GM12875 (cell line): ENCODE data around the gene PCDHB10.
"Not testable (repeated sequence)": the region's sequence is repeated elsewhere in the genome, so short reads cannot be mapped to it uniquely, and the experiment has no call there.

Experiments
- H3K4me3 ChIP-seq: one replicate; pipeline ENCODE4 v1.5.1; 2011; ENCODE audit warnings: low read depth, low read length, control low read depth
- TF ChIP-seq, protein P1 (sequence below): IDR thresholded peaks from 2 replicates; pipeline ENCODE4 v1.5.1; 2011; ENCODE audit warnings: low read depth, mild to moderate bottlenecking, control low read depth, inconsistent platforms, low read length, moderate library complexity, borderline replicate concordance; ENCODE audit not compliant: insufficient read depth

Gene PCDHB10

DNA sequence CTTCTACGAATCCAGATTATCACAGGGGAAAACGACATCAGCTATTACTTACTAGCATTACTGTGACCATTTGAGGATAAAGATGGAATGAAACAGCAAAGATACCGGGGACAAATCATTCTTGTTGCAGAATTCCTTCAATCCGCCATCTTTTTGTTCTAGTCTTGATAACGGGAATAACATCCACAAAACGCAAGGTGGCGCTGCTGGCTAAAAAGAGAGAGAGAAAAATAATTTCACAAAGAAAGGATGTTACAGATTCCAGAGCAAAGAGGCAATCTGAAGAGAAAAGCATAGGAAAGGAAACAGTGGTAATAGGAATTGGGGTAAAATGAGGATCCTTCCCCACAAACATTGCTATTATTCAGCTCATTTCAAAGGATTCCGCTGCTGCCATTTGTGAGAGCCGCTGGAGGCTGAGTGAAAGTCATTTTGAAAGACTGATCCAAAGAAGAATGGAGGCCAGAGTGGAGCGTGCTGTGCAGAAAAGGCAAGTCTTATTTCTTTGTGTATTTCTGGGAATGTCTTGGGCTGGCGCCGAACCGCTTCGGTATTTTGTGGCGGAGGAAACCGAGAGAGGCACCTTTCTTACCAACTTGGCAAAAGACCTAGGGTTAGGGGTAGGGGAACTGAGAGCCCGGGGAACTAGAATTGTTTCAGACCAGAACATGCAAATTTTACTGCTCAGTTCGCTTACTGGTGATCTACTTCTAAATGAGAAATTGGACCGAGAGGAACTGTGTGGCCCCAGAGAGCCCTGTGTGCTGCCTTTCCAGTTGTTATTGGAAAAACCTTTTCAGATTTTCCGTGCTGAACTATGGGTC, 19.6 kb upstream of the PCDHB10 start, which contains the start of gene PCDHB7:
TSS of gene PCDHB7 (plus strand) at position 264 of the 824 bp plus-strand sequence. CDS start at position 456, 192 bp downstream.
- TF ChIP-seq, protein P1, sequence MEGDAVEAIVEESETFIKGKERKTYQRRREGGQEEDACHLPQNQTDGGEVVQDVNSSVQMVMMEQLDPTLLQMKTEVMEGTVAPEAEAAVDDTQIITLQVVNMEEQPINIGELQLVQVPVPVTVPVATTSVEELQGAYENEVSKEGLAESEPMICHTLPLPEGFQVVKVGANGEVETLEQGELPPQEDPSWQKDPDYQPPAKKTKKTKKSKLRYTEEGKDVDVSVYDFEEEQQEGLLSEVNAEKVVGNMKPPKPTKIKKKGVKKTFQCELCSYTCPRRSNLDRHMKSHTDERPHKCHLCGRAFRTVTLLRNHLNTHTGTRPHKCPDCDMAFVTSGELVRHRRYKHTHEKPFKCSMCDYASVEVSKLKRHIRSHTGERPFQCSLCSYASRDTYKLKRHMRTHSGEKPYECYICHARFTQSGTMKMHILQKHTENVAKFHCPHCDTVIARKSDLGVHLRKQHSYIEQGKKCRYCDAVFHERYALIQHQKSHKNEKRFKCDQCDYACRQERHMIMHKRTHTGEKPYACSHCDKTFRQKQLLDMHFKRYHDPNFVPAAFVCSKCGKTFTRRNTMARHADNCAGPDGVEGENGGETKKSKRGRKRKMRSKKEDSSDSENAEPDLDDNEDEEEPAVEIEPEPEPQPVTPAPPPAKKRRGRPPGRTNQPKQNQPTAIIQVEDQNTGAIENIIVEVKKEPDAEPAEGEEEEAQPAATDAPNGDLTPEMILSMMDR = peak; percentile 10; the same call in 1 of the 2 replicates
- H3K4me3 ChIP-seq = no peak within 1 kb of the TSS

DNA sequence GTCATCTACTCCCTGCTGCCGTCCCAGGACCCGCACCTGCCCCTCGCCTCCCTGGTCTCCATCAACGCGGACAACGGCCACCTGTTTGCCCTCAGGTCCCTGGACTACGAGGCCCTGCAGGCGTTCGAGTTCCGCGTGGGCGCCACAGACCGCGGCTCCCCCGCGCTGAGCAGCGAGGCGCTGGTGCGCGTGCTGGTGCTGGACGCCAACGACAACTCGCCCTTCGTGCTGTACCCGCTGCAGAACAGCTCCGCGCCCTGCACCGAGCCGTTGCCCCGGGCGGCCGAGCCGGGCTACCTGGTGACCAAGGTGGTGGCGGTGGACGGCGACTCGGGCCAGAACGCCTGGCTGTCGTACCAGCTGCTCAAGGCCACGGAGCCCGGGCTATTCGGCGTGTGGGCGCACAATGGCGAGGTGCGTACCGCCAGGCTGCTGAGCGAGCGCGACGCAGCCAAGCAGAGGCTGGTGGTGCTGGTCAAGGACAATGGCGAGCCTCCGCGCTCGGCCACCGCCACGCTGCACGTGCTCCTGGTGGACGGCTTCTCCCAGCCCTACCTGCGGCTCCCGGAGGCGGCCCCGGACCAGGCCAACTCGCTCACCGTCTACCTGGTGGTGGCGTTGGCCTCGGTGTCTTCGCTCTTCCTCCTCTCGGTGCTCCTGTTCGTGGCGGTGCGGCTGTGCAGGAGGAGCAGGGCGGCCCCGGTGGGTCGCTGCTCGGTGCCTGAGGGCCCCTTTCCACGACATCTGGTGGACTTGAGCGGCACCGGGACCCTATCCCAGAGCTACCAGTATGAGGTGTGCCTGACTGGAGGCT, 17.7 kb upstream of the PCDHB10 start:
- H3K4me3 ChIP-seq = not testable (repeated sequence)

DNA sequence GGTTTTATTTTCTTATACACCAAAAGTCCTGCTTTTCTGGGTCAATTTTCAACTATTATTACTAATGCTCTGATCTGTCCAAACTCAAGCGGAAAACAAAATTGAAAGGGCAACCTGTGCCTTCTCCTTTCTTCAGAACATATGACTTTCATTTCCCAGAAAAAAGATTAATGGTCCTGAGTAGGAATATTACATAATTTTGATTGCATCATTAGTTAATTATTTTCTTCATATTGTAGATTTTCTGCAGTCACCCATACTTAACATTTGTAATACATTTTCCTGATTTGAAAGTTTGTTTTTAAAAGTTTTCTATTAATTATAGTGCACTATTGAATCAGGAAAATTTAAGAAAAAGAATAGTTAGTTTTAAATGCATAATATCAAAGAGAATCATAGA, 16.2 kb upstream of the PCDHB10 start:
- H3K4me3 ChIP-seq = no peak overlapping the region
- TF ChIP-seq, protein P1 = no peak

DNA sequence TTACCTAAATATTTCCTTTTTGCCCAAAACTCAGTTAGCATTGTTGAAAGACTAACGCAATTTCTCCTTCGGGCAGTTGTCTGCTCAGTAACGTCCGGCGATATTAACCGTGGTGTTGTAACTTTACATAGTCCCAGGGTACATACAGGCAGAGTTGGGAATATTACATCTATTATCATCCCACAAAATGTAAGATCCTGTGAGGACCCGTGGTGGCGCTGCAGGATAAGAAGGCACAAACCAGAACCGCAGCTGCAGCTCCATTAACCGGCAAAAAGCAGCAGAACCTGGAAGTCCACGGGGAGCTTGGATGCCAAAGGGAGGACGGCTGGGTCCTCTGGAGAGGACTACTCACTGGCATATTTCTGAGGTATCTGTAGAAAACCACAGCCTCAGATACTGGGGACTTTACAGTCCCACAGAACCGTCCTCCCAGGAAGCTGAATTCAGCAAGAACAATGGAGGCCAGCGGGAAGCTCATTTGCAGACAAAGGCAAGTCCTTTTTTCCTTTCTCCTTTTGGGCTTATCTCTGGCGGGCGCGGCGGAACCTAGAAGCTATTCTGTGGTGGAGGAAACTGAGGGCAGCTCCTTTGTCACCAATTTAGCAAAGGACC, 14.5 kb upstream of the PCDHB10 start, which contains the start of gene PCDHB8:
TSS of gene PCDHB8 (plus strand) at position 214 of the 615 bp plus-strand sequence. CDS start at position 459, 245 bp downstream.
- not testable (repeated sequence) for H3K4me3 ChIP-seq

DNA sequence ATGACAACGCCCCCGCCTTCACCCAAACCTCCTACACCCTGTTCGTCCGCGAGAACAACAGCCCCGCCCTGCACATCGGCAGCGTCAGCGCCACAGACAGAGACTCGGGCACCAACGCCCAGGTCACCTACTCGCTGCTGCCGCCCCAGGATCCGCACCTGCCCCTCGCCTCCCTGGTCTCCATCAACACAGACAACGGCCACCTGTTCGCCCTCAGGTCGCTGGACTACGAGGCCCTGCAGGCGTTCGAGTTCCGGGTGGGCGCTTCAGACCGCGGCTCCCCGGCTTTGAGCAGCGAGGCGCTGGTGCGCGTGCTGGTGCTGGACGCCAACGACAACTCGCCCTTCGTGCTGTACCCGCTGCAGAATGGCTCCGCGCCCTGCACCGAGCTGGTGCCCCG, 12.8 kb upstream of the PCDHB10 start:
- not testable (repeated sequence) for H3K4me3 ChIP-seq

DNA sequence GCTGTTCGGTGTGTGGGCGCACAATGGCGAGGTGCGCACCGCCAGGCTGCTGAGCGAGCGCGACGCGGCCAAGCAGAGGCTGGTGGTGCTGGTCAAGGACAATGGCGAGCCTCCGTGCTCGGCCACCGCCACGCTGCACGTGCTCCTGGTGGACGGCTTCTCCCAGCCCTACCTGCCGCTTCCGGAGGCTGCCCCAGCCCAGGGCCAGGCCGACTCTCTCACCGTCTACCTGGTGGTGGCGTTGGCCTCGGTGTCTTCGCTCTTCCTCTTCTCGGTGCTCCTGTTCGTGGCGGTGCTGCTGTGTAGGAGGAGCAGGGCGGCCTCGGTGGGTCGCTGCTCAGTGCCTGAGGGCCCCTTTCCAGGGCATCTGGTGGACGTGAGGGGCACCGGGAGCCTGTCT, 12.3 kb upstream of the PCDHB10 start:
- H3K4me3 ChIP-seq = not testable (repeated sequence)

DNA sequence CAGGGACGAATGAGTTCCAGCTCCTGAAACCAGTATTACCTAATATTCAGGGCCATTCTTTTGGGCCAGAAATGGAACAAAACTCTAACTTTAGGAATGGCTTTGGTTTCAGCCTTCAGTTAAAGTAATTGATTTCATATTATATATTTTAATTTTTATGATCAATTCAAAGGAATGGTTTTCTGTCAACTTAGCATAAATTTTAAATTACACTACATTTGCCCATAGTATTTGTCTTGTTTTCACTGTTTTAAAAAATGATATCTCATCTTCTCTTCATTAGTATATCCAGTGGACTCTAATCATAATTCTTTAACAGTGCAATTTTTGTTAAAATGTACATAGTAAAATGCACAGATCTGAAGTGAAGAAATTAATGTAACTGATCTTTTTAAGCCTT, 11.8 kb upstream of the PCDHB10 start:
- H3K4me3 ChIP-seq = no peak overlapping the region
- TF ChIP-seq, protein P1 = no peak

DNA sequence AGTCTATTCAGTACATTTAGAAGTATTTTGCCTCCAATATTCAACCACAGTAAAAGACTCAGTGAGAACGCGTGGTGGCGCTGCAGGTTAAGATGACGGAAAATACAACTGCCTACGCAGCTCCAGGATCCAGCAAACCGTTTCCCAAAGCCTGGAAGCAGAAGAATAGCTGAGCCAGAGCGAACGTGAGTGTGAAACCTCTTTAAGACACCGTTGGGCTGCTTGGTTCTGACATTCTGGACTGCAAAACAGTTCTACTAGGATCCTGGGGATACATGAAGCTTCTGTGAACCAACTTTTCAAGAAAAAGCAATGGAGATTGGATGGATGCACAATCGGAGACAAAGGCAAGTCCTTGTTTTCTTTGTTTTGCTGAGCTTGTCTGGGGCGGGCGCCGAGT, 9.9 kb upstream of the PCDHB10 start, which contains the start of gene PCDHB16:
TSS of gene PCDHB16 (plus strand) at position 140 of the 400 bp plus-strand sequence. CDS start at position 313, 173 bp downstream.
- TF ChIP-seq, protein P1 = no peak
- no peak within 1 kb of the TSS for H3K4me3 ChIP-seq

DNA sequence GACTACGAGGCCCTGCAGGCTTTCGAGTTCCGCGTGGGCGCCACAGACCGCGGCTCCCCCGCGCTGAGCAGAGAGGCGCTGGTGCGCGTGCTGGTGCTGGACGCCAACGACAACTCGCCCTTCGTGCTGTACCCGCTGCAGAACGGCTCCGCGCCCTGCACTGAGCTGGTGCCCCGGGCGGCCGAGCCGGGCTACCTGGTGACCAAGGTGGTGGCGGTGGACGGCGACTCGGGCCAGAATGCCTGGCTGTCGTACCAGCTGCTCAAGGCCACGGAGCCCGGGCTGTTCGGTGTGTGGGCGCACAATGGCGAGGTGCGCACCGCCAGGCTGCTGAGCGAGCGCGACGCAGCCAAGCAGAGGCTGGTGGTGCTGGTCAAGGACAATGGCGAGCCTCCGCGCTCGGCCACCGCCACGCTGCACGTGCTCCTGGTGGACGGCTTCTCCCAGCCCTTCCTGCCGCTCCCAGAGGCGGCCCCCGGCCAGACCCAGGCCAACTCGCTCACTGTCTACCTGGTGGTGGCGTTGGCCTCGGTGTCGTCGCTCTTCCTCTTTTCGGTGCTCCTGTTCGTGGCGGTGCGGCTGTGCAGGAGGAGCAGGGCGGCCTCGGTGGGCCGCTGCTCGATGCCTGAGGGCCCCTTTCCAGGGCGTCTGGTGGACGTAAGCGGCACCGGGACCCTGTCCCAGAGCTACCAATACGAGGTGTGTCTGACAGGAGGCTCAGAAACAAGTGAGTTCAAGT, 7.9 kb upstream of the PCDHB10 start:
- H3K4me3 ChIP-seq = not testable (repeated sequence)
